ENCODE measurements around the gene ABCD3.

- TF ChIP-seq CTCF (IDR thresholded peaks at IDR 0.05) (no peak), POLR2A (IDR thresholded peaks at IDR 0.05) (no peak)
These were observed 53.1 kb downstream of the ABCD3 start for GRCh38 chr1:94471271-94471670.
